Subcutaneous abdominal adipose tissue (tissue), 5 donors: Measurements from ENCODE around the gene GSTM4.

Experiments
- H3K27ac ChIP-seq: one replicate; pipeline ENCODE4 v1.7.0; 2013; ENCODE audit warnings: low read depth, mild to moderate bottlenecking, inconsistent platforms, low read length, moderate library complexity
- H3K27me3 ChIP-seq, 5 donors: one replicate each; pipeline ENCODE4 v1.7.0; 2013; ENCODE audit warnings: low read length in 5 of 5, inconsistent platforms in 1 of 5; ENCODE audit not compliant: control insufficient read depth in 5 of 5, insufficient read depth in 4 of 5
- H3K36me3 ChIP-seq, 5 donors: one replicate each; pipeline ENCODE4 v1.7.0; 2013; ENCODE audit warnings: low read length in 5 of 5; ENCODE audit not compliant: control insufficient read depth in 5 of 5, insufficient read depth in 5 of 5
- H3K4me1 ChIP-seq, 5 donors: one replicate each; pipeline ENCODE4 v1.7.0; 2013; ENCODE audit warnings: low read length in 5 of 5, mild to moderate bottlenecking in 3 of 5, moderate library complexity in 1 of 5; ENCODE audit not compliant: control insufficient read depth in 5 of 5, insufficient read depth in 5 of 5
- H3K4me3 ChIP-seq, 5 donors: one replicate each; pipeline ENCODE4 v1.7.0; 2013; ENCODE audit warnings: low read length in 5 of 5, low read depth in 1 of 5
- H3K9ac ChIP-seq, 5 donors: one replicate each; pipeline ENCODE4 v1.7.0; 2013; ENCODE audit warnings: low read length in 5 of 5, mild to moderate bottlenecking in 4 of 5, moderate library complexity in 3 of 5
- H3K9me3 ChIP-seq, 5 donors: one replicate each; pipeline ENCODE4 v1.7.0; 2013; ENCODE audit warnings: low read length in 5 of 5; ENCODE audit not compliant: control insufficient read depth in 5 of 5
- donor health status: healthy.
- donor health status: healthy.
- donor health status: healthy.
- donor health status: healthy.
- donor health status: healthy.

The GSTM4 gene

GRCh38 chr1:109639063-109639840 is 16.6 kb upstream of the GSTM4 start:
- H3K36me3 ChIP-seq = no peaks in the 10 kb centered on the region
- H3K27ac ChIP-seq = no peak overlapping the region
- H3K9me3 ChIP-seq = no peaks in the 10 kb centered on the region
- no peak overlapping the region for H3K9ac ChIP-seq
- H3K27me3 ChIP-seq = no peaks in the 10 kb centered on the region
- H3K4me1 ChIP-seq = peaks cover 2 to 27% (median 19%) of the 10 kb centered on the region in 5 donors
- H3K4me3 ChIP-seq = no peak overlapping the region

DNA sequence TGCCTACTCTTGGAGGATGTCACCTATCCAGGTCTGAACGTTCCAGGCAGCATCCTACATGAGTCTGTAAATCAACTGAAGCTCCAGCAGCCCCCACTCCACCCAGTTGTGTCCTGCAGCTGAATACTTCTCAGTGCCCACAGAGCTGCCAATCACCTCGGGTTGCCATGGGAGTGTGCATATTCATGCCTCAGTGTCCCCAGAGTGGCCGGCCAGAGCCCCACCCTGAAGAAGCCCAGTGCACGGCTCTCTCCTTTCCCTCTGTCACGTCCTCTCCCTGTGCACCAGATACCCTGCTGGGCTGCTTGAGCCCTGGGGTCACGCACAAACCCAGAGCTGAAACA is 16.1 kb upstream of the GSTM4 start:
- no peak overlapping the region for H3K9ac ChIP-seq

GRCh38 chr1:109640285-109640865 is 15.5 kb upstream of the GSTM4 start:
- H3K9ac ChIP-seq = no peak overlapping the region
- no peak overlapping the region for H3K4me3 ChIP-seq
- no peaks in the 10 kb centered on the region for H3K9me3 ChIP-seq
- no peaks in the 10 kb centered on the region for H3K36me3 ChIP-seq
- H3K4me1 ChIP-seq = peaks cover 2 to 27% (median 19%) of the 10 kb centered on the region in 5 donors
- H3K27me3 ChIP-seq = no peaks in the 10 kb centered on the region
- no peak overlapping the region for H3K27ac ChIP-seq

More for the DNA sequence above, 16.1 kb upstream of the GSTM4 start:
- no peaks in the 10 kb centered on the region for H3K9me3 ChIP-seq
- H3K36me3 ChIP-seq = no peaks in the 10 kb centered on the region
- no peak overlapping the region for H3K27ac ChIP-seq
- H3K4me3 ChIP-seq = no peak overlapping the region
- no peaks in the 10 kb centered on the region for H3K27me3 ChIP-seq
- peaks cover 2 to 27% (median 19%) of the 10 kb centered on the region in 5 donors for H3K4me1 ChIP-seq

DNA sequence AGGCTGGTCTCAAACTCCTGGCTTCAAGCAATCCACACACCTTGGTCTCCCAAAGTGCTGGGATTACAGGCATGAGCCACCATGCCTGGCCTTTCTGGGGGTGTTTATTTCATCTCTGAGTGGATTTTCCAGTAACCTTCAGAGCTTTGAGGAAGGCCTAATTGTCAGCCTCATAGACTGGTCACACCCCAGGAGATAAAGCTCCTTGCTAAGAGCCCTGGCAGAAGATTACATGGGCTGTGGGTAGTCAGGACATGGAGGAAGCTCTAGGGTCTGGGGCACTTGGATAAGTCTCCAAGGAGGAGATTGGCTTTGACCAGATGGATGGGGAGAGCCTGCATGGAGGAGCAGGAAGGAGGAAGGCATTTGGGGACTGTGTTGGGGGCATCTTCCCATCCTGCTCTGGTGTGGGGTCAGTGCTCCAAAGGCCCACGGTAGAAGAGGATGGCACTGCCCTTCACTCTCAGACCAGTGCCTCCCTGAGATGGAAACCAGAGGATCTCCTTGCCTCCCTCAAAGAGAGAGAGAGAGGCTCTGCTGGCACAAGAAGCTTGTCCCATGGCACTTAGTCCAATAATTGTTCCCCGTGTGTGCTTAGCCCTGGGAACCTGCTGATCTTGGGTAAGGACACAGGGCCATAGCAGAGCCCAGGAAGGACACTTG is 14.7 kb upstream of the GSTM4 start:
- H3K9ac ChIP-seq = no peak overlapping the region
- H3K27me3 ChIP-seq = no peaks in the 10 kb centered on the region
- H3K36me3 ChIP-seq = no peaks in the 10 kb centered on the region
- H3K4me3 ChIP-seq = no peak overlapping the region
- H3K27ac ChIP-seq = no peak overlapping the region
- H3K4me1 ChIP-seq = peaks cover 0 to 21% (median 15%) of the 10 kb centered on the region in 5 donors
- no peaks in the 10 kb centered on the region for H3K9me3 ChIP-seq

DNA sequence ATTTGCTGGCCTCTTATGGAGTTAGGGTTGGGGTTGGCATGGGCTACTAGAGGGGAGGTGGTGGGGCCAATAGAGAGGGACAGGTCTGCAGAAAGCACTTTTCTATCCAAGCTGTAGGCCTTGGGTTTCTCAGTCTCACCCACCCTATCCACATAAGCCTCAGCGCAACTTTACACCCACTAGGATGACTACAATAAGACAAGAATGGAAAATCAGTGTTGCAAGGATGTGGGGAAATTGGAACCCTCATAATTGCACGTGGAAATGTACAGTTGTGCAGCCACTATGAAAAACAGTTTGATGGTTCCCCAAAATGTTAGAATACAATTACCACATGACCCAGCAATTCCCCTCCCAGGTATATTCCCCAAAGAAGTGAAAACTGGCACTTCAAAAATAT is 14.0 kb upstream of the GSTM4 start:
- H3K4me1 ChIP-seq = peaks cover 0 to 15% (median 10%) of the 10 kb centered on the region in 5 donors
- H3K36me3 ChIP-seq = no peaks in the 10 kb centered on the region

GRCh38 chr1:109642626-109643025 is 13.3 kb upstream of the GSTM4 start:
- Histone ChIP-seq H3K4me1 (peaks cover 0 to 14% (median 10%) of the 10 kb centered on the region in 5 donors), H3K4me3 (no peak overlapping the region), H3K9ac (no peak overlapping the region), H3K27me3 (no peaks in the 10 kb centered on the region), H3K9me3 (no peaks in the 10 kb centered on the region), H3K27ac (no peak overlapping the region), H3K36me3 (no peaks in the 10 kb centered on the region)

More for the DNA sequence above, 14.0 kb upstream of the GSTM4 start:
- Histone ChIP-seq H3K27me3 (no peaks in the 10 kb centered on the region), H3K4me3 (no peak overlapping the region), H3K9me3 (no peaks in the 10 kb centered on the region), H3K9ac (no peak overlapping the region), H3K27ac (no peak overlapping the region)

GRCh38 chr1:109643385-109644230 is 12.3 kb upstream of the GSTM4 start:
- Histone ChIP-seq H3K27ac (no peak overlapping the region), H3K4me1 (peaks cover 0 to 14% (median 10%) of the 10 kb centered on the region in 5 donors), H3K9ac (peak overlapping the region in 3 of 5 donors; percentile 45 to 68 (median 51)), H3K27me3 (no peaks in the 10 kb centered on the region), H3K9me3 (no peaks in the 10 kb centered on the region), H3K36me3 (no peaks in the 10 kb centered on the region), H3K4me3 (peak overlapping the region in 1 of 5 donors; percentile 26)

GRCh38 chr1:109644670-109645069 is 11.2 kb upstream of the GSTM4 start:
- no peak overlapping the region for H3K9ac ChIP-seq
- H3K4me1 ChIP-seq = peaks cover 0 to 15% (median 13%) of the 10 kb centered on the region in 5 donors
- H3K9me3 ChIP-seq = no peaks in the 10 kb centered on the region
- H3K27me3 ChIP-seq = no peaks in the 10 kb centered on the region
- no peak overlapping the region for H3K4me3 ChIP-seq
- H3K36me3 ChIP-seq = no peaks in the 10 kb centered on the region
- no peak overlapping the region for H3K27ac ChIP-seq

- H3K4me3 ChIP-seq = peak overlapping the region in 4 of 5 donors; percentile 12 to 52 (median 28)
- H3K9ac ChIP-seq = peak overlapping the region in 1 of 5 donors; percentile 43
- no peak overlapping the region for H3K27ac ChIP-seq
Measured at GRCh38 chr1:109649491-109649914, 6.4 kb upstream of the GSTM4 start.

More at GRCh38 chr1:109649491-109649914, 6.4 kb upstream of the GSTM4 start:
- H3K9me3 ChIP-seq = no peaks in the 10 kb centered on the region
- H3K4me1 ChIP-seq = peaks cover 0 to 3% (median 0%) of the 10 kb centered on the region in 5 donors
- H3K27me3 ChIP-seq = no peaks in the 10 kb centered on the region
- H3K36me3 ChIP-seq = no peaks in the 10 kb centered on the region
